ENCODE data around the gene HS3ST3B1. TPM values are rescaled to one million over a fixed set of nuclear protein-coding genes. Genes with fewer than 3 reads are reported as not detected.

HS3ST3B1 gene
- total RNA-seq, 4 donors from 2014 or later: 4.3 to 30.1 (median 15.5) TPM

- peak overlapping the region; percentile 50 for H3K4me3 ChIP-seq (ENCODE audit: low read depth, poor library complexity, severe bottlenecking)
- intact Hi-C loops (cut with DNase I; ENCODE audit: low total_unique reads): loop anchor here (5.0 kb wide), 1 partner anchor 705 kb away; no protein-coding TSS in a partner anchor
- DNase-seq (ENCODE audit: low spot score in 2 of 2): peak in 1 of 2 donors; percentile 90
- TF ChIP-seq POLR2A (IDR thresholded peaks at IDR 0.05): no peak
- TF ChIP-seq CTCF (IDR thresholded peaks at IDR 0.05): no peak
- WGBS, 2 donors: 1 to 4% methylated on average over 17 to 22 of the region's 25 CpGs
Observed at GRCh38 chr17:14302091-14302430, 1.2 kb downstream of the HS3ST3B1 start.

- intact Hi-C loops (cut with DNase I; ENCODE audit: low total_unique reads): loop anchor here (5.0 kb wide), 1 partner anchor 705 kb away; no protein-coding TSS in a partner anchor
- peak overlapping the region; percentile 50 for H3K4me3 ChIP-seq (ENCODE audit: low read depth, poor library complexity, severe bottlenecking)
- WGBS, 2 donors: 0 to 1% methylated on average over 37 to 48 of the region's 64 CpGs
- TF ChIP-seq POLR2A (IDR thresholded peaks at IDR 0.05) (no peak), CTCF (IDR thresholded peaks at IDR 0.05) (peak in 1 of 3 donors; percentile 53)
- peak; percentile 62 to 96 for DNase-seq (ENCODE audit: low spot score in 2 of 2)
Observed at GRCh38 chr17:14302431-14303099, 1.7 kb downstream of the HS3ST3B1 start.

GRCh38 chr17:14303343-14304221 is 2.7 kb downstream of the HS3ST3B1 start:
- DNase-seq (ENCODE audit: low spot score in 2 of 2): peak in 1 of 2 donors; percentile 78
- H3K4me3 ChIP-seq (ENCODE audit: low read depth, poor library complexity, severe bottlenecking): no peak overlapping the region
- TF ChIP-seq POLR2A (IDR thresholded peaks at IDR 0.05) (no peak), CTCF (IDR thresholded peaks at IDR 0.05) (no peak)
- 26 to 43% methylated on average over 48 to 55 of the region's 56 CpGs for WGBS, 2 donors
- intact Hi-C loops (cut with DNase I; ENCODE audit: low total_unique reads): loop anchor here (5.0 kb wide), 1 partner anchor 706 kb away; no protein-coding TSS in a partner anchor

GRCh38 chr17:14304222-14304772 is 3.4 kb downstream of the HS3ST3B1 start:
- intact Hi-C loops (cut with DNase I; ENCODE audit: low total_unique reads): loop anchor here (5.0 kb wide), 1 partner anchor 707 kb away; no protein-coding TSS in a partner anchor
- H3K4me3 ChIP-seq (ENCODE audit: low read depth, poor library complexity, severe bottlenecking): no peak overlapping the region
- TF ChIP-seq CTCF (IDR thresholded peaks at IDR 0.05) (no peak), POLR2A (IDR thresholded peaks at IDR 0.05) (no peak)
- WGBS, 2 donors: 41 to 56% methylated on average over 21 of the region's 21 CpGs
- peak in 1 of 2 donors; percentile 39 for DNase-seq (ENCODE audit: low spot score in 2 of 2)

- no peak for TF ChIP-seq POLR2A (IDR thresholded peaks at IDR 0.05)
- WGBS, 2 donors: 86 to 88% methylated on average over 15 of the region's 15 CpGs
- intact Hi-C loops (cut with DNase I; ENCODE audit: low total_unique reads): loop anchor here (5.0 kb wide), 1 partner anchor 708 kb away; no protein-coding TSS in a partner anchor
- H3K4me3 ChIP-seq (ENCODE audit: low read depth, poor library complexity, severe bottlenecking): no peak overlapping the region
- peak in 1 of 2 donors; percentile 79 for DNase-seq (ENCODE audit: low spot score in 2 of 2)
Observed at GRCh38 chr17:14304773-14305517, 4.1 kb downstream of the HS3ST3B1 start.
